A673 (cell line): ENCODE measurements around the gene IQGAP3.

Experiments
- CTCF ChIP-seq: fragments of 300-800, 200-600 bp; sonication (generic); conservative IDR thresholded peaks from 2 replicates; pipeline ENCODE4 v1.5.1; 2017; ENCODE audit warnings: low read depth, mild to moderate bottlenecking, antibody characterized with exemption, low read length, moderate library complexity, mixed read lengths
- EZH2 ChIP-seq: fragments of 200-600 bp; sonication (generic); IDR thresholded peaks from 2 replicates; pipeline ENCODE4 v1.6.1; 2017; ENCODE audit warnings: borderline replicate concordance, low read depth, mild to moderate bottlenecking, mixed read lengths, antibody characterized with exemption, low read length; ENCODE audit not compliant: poor library complexity, severe bottlenecking

DNA sequence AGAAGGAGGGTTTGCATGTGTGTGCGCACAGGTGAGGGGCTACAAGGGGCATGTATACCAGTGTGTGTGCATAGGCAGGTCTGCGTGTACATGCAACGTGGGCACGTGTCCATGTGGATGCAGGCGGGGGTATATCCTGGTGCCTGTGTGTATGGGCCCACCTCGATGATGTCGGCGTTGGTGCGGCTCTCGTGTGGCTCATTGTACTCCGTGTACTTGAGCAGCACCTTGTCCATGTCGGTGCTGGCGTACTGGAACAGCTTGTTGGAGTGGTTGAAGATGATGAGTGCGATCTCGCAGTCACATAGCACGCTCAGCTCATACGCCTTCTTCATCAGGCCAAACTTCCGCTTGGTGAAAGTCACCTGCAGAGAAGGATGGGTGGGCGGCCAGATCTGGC, 90.1 kb downstream of the IQGAP3 start:
- TF ChIP-seq CTCF (no peak), EZH2 (no peak)
